MM.1S (cell line): ENCODE results near the gene C1QTNF6.

Experiments used
- EZH2 ChIP-seq: fragments of 300-600 bp; sonication (generic); optimal IDR thresholded peaks from 2 replicates; pipeline ENCODE3; 2017; ENCODE audit warnings: low read depth, mild to moderate bottlenecking, antibody characterized with exemption, low read length, mixed read lengths
- EZH2phosphoT487 ChIP-seq: fragments of 300-600 bp; sonication (generic); IDR thresholded peaks from 2 replicates; pipeline ENCODE4 v1.6.1; 2018; ENCODE audit warnings: antibody characterized with exemption, low read length
- TF ChIP-seq, protein P1 (sequence below): fragments of 300-600 bp; sonication (generic); IDR thresholded peaks from 2 replicates; pipeline ENCODE4 v1.5.1; 2016; ENCODE audit warnings: antibody characterized with exemption, low read length, mixed read lengths

DNA sequence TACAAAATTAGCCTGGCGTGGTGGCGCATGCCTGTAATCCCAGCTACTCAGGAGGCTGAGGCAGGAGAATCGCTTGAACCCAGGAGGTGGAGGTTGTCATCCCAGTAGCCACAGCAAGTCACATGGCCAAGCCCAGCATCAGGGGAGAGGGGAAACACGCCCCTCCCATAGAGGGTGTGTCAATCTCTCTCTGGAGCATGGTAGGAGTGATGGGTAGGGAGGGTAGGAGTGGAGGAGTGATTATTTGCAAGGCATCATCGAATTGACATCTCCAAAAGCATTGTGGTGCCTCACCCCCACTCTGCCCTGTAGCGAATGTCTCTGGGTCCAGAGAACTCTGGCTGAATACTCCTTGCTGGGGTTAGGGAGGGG lies 30.3 kb upstream of the C1QTNF6 start:
- TF ChIP-seq, protein P1, sequence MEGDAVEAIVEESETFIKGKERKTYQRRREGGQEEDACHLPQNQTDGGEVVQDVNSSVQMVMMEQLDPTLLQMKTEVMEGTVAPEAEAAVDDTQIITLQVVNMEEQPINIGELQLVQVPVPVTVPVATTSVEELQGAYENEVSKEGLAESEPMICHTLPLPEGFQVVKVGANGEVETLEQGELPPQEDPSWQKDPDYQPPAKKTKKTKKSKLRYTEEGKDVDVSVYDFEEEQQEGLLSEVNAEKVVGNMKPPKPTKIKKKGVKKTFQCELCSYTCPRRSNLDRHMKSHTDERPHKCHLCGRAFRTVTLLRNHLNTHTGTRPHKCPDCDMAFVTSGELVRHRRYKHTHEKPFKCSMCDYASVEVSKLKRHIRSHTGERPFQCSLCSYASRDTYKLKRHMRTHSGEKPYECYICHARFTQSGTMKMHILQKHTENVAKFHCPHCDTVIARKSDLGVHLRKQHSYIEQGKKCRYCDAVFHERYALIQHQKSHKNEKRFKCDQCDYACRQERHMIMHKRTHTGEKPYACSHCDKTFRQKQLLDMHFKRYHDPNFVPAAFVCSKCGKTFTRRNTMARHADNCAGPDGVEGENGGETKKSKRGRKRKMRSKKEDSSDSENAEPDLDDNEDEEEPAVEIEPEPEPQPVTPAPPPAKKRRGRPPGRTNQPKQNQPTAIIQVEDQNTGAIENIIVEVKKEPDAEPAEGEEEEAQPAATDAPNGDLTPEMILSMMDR, result no peak
- no peak for TF ChIP-seq EZH2
- TF ChIP-seq EZH2phosphoT487, result no peak
